ENCODE results near the gene SAMD4A.

The SAMD4A gene

GRCh38 chr14:54650331-54650958 is 83.5 kb downstream of the SAMD4A start:
- no peaks in the 10 kb centered on the region for H3K9me2 ChIP-seq (replicated peaks; ENCODE audit: insufficient read depth, low read length)
- no peaks in the 10 kb centered on the region for H4K20me1 ChIP-seq (ENCODE audit: low read depth, low read length)
- no peaks in the 10 kb centered on the region for H3K27me3 ChIP-seq (ENCODE audit: low read length)
- no peaks in the 10 kb centered on the region for H3K79me2 ChIP-seq (ENCODE audit: insufficient read depth, low read length)
- H3K4me3 ChIP-seq (ENCODE audit: insufficient read depth, low read length, poor library complexity, severe bottlenecking): no peak overlapping the region
- H3K27ac ChIP-seq (ENCODE audit: low read depth, low read length): no peak overlapping the region
- H3K4me2 ChIP-seq (ENCODE audit: low read depth, low read length, poor library complexity, severe bottlenecking): no peak overlapping the region
- no peak overlapping the region for H2AFZ ChIP-seq (ENCODE audit: low read depth, low read length, severe bottlenecking)
- no peak overlapping the region for H3K9ac ChIP-seq (ENCODE audit: low read length)
- H3F3A ChIP-seq (ENCODE audit: insufficient read depth): no peaks in the 10 kb centered on the region
- TF ChIP-seq CTCF (IDR thresholded peaks at IDR 0.05; ENCODE audit: insufficient read depth, low read length, poor library complexity, severe bottlenecking): no peak
- no peak for TF ChIP-seq EZH2phosphoT487 (conservative IDR thresholded peaks at IDR 0.05; ENCODE audit: low read length)
- no peaks in the 10 kb centered on the region for H3K9me3 ChIP-seq (ENCODE audit: insufficient read depth, low read length)
- no peaks in the 10 kb centered on the region for H3K36me3 ChIP-seq (ENCODE audit: low read length)

- Histone ChIP-seq H2AFZ (ENCODE audit: low read depth, low read length, severe bottlenecking) (no peak overlapping the region), H4K20me1 (ENCODE audit: low read depth, low read length) (no peaks in the 10 kb centered on the region), H3K79me2 (ENCODE audit: insufficient read depth, low read length) (no peaks in the 10 kb centered on the region), H3F3A (ENCODE audit: insufficient read depth) (no peaks in the 10 kb centered on the region), H3K4me2 (ENCODE audit: low read depth, low read length, poor library complexity, severe bottlenecking) (no peak overlapping the region), H3K9me2 (replicated peaks; ENCODE audit: insufficient read depth, low read length) (no peaks in the 10 kb centered on the region), H3K36me3 (ENCODE audit: low read length) (no peaks in the 10 kb centered on the region), H3K9ac (ENCODE audit: low read length) (no peak overlapping the region), H3K4me3 (ENCODE audit: insufficient read depth, low read length, poor library complexity, severe bottlenecking) (no peak overlapping the region), H3K27ac (ENCODE audit: low read depth, low read length) (no peak overlapping the region), H3K9me3 (ENCODE audit: insufficient read depth, low read length) (no peaks in the 10 kb centered on the region), H3K27me3 (ENCODE audit: low read length) (no peaks in the 10 kb centered on the region)
- TF ChIP-seq CTCF (IDR thresholded peaks at IDR 0.05; ENCODE audit: insufficient read depth, low read length, poor library complexity, severe bottlenecking) (no peak), EZH2phosphoT487 (conservative IDR thresholded peaks at IDR 0.05; ENCODE audit: low read length) (no peak)
Observed at GRCh38 chr14:54650959-54651351, 84.0 kb downstream of the SAMD4A start.

GRCh38 chr14:54651649-54652048 is 84.7 kb downstream of the SAMD4A start:
- TF ChIP-seq EZH2phosphoT487 (conservative IDR thresholded peaks at IDR 0.05; ENCODE audit: low read length): no peak
- no peak for TF ChIP-seq CTCF (IDR thresholded peaks at IDR 0.05; ENCODE audit: insufficient read depth, low read length, poor library complexity, severe bottlenecking)
- Histone ChIP-seq H3K9ac (ENCODE audit: low read length) (no peak overlapping the region), H3K36me3 (ENCODE audit: low read length) (no peaks in the 10 kb centered on the region), H3K9me2 (replicated peaks; ENCODE audit: insufficient read depth, low read length) (no peaks in the 10 kb centered on the region), H3K9me3 (ENCODE audit: insufficient read depth, low read length) (no peaks in the 10 kb centered on the region), H3F3A (ENCODE audit: insufficient read depth) (no peaks in the 10 kb centered on the region), H3K4me3 (ENCODE audit: insufficient read depth, low read length, poor library complexity, severe bottlenecking) (no peak overlapping the region), H2AFZ (ENCODE audit: low read depth, low read length, severe bottlenecking) (no peak overlapping the region), H3K4me2 (ENCODE audit: low read depth, low read length, poor library complexity, severe bottlenecking) (no peak overlapping the region), H3K79me2 (ENCODE audit: insufficient read depth, low read length) (no peaks in the 10 kb centered on the region), H4K20me1 (ENCODE audit: low read depth, low read length) (no peaks in the 10 kb centered on the region), H3K27ac (ENCODE audit: low read depth, low read length) (no peak overlapping the region), H3K27me3 (ENCODE audit: low read length) (no peaks in the 10 kb centered on the region)

Measured in SU-DHL-6 (cell line).